ENCODE results near the gene ROPN1L. TPM values are rescaled to one million over a fixed set of nuclear protein-coding genes. Genes with fewer than 3 reads are reported as not detected.
"Not testable (repeated sequence)": the region's sequence is repeated elsewhere in the genome, so short reads cannot be mapped to it uniquely, and the experiment has no call there.

ROPN1L gene
- polyA plus RNA-seq, 4 donors: 0.66 to 0.90 (median 0.79) TPM

DNA sequence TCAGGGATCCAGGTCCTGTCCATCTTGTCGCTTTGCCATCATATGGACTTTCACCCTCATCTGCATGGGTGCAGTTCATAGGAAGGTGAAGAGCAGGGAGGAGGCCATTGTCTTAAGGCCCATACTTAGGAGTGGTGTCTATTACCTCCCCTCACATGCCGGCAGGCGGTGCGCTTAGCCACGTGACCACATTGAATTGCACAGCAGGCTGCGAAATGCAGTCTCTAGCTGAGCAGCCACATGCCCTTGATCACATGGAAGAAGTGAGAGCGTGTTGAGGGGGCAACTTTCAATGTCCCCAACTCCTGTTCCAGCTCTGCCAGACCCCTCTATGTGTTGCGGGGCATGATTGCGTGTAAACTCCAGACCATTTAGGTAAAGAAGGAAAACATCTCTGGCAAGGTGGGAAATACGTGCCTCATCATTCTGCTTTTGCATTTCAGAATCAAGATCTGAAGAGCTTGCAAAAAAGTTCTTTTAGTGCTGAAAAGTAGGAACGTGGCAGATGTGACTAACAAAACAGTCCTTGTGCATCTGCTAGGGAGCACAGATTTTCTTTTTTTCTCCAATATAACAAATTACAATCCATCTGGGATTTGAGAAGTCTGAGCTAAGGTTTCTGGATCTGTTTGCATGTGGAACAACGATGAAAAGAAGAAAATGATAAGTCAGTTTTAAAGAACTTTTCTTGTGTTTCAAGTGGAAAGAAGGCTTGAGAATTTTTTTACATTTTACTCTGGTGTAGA lies 34.4 kb downstream of the ROPN1L start:
- DNase-seq (ENCODE audit: low read depth in 4 of 4, low spot score in 3 of 4): no peak

DNA sequence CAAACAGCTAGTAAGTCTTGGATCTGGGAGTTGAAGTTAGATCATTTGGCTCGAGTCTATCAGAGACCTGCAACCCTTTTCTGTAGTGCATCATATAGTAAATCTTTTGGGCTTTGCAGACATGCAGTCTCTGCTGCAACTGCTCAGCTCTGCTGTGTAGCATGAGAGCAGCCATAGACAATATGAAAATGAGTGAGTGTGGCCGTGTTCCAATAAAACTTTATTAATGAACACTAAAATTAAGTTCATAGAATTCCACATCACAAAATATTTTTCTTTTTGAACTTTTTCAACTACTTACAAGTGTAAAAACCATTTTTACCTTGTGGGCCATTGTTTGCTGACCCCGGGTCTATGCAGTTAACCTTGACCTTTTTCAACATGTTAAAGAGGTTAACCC lies 35.2 kb downstream of the ROPN1L start:
- no peak for DNase-seq (ENCODE audit: low read depth in 4 of 4, low spot score in 3 of 4)

DNA sequence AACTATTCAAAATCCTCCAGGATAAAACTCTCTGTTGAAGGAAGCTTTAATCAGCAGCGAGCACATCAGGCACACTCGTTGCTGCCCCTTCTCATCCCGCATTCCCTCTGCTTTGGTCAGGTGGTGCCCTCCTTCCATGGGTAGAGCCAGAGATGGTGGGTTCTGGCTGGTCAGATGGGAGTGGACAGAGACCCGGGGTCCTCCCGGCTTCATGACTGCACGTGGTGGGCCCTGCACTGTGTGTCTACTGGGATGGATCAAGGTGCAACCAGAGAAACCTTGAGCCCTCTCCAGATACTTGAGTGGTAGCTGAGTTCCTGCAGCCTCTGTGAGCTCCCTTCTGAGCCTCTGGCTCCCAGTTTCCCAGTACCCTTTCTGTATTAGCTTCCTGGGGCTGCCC lies 36.3 kb downstream of the ROPN1L start:
- DNase-seq (ENCODE audit: low read depth in 4 of 4, low spot score in 3 of 4): no peak

- no peak for DNase-seq (ENCODE audit: low read depth in 4 of 4, low spot score in 3 of 4)
Observed at GRCh38 chr5:10478436-10478835, 36.8 kb downstream of the ROPN1L start.

- DNase-seq (ENCODE audit: low read depth in 4 of 4, low spot score in 3 of 4): no peak
Observed at GRCh38 chr5:10479154-10479721, 37.6 kb downstream of the ROPN1L start.

DNA sequence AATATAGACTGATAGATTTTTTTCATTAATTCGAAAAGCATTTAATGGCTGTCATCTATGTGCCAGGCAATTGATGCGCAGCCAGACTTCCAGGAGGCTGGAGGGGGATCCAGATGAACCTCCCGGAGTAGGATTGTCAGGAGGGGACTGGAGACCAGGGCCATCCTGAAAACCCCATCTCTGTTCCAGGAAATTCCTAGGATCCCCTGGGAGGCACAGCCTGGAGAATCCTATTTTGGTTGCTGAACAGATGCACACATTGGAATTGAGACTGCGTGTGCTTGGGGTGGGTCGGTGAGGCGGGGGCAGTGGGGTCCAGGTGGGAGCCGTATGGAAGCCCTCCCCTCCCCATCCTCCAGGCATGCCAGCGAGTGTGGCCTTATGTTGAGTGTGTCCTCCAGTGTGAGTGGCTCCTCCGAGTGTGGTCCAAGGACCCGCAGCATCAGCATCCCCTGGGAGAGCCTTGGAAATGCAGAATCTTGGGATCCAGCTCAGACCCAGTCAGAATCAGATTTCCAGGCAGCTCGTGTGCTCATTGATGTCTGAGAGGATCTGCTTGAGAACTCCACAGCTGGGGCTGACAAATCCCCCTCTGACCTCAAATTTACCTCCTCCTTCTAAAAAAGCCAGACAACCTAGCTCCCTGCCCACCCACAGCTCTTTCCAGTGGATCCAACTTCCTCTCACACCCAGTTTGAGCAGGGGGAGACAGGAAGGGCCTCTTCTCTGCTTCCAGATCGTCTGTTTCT lies 38.7 kb downstream of the ROPN1L start:
- DNase-seq (ENCODE audit: low read depth in 4 of 4, low spot score in 3 of 4): no peak

GRCh38 chr5:10481241-10481935 lies 39.7 kb downstream of the ROPN1L start:
- no peak for DNase-seq (ENCODE audit: low read depth in 4 of 4, low spot score in 3 of 4)

DNA sequence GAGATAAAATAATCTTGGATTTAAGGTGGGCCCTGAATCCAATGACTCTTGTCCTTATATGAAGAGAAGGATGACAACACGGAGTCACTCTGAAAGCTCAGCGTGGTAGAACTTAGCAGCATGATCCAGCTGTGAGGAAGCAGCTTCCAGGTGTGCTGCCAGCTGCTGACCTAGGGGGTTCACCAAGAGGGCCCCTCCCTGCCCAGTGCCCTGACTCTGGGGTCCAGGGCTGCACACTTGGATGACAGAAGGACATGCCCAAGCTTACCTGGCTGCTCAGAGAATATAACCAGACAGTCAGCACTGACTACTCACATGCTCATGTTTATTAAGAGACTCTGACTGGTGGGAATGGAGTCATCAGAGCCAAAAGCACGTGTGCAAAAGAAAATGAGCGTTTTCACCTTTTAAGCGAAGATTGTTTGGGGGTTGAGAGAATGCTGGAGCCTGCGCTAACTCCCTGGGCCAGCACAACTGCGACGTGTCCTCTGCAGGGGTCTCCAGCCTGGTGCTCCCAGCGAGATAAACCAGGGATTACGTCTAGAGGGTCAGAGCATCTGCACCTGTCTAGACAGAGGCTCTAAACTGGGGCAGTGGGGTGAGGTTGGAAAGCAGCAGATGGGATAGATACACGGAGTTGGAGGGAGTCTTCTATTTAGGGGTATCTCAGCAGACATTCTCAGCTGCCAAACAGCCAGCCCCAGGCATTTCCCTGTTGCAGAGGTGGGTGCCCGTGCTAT lies 41.3 kb downstream of the ROPN1L start:
- DNase-seq (ENCODE audit: low read depth in 4 of 4, low spot score in 3 of 4): no peak

DNA sequence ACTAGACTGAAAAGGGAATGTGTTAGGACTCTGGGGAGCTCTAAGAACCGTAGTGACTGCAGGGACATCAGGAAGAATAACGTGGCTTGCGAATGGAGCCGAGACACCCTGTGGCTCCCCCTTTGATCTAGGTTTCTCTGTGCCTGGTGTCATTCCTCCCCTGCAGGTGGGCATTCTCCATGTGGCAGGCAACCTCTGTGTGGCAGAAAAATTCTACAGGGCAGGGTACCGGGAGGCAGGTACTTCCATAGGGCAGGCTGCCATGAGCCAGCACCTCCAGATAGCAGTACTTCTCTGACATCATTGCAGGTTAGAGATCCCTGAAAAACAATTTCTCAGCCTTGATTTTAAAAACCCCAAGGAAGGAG lies 43.1 kb downstream of the ROPN1L start:
- DNase-seq (ENCODE audit: low read depth in 4 of 4, low spot score in 3 of 4): no peak

GRCh38 chr5:10485142-10485795 lies 43.6 kb downstream of the ROPN1L start:
- no peak for DNase-seq (ENCODE audit: low read depth in 4 of 4, low spot score in 3 of 4)

DNA sequence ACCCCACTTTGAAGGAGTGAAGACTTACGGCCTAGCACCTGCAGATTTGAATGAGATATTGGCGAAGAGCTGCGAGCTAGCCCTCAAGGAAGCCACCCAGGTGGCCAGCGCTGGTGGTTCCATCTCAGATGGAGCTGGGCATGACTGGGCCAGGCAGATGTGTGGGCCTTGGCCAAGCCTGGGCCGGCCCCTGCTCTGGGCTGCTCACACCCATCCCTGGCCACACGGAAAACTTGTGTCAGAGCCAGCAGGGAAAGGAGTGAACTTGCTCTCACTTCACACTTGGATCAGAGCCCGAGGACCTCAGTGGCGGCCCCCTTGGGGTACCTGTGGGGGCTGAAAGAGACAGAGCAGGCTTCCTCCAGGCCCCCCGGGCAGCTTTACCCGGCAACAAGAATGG lies 44.2 kb downstream of the ROPN1L start:
- no peak for DNase-seq (ENCODE audit: low read depth in 4 of 4, low spot score in 3 of 4)

DNA sequence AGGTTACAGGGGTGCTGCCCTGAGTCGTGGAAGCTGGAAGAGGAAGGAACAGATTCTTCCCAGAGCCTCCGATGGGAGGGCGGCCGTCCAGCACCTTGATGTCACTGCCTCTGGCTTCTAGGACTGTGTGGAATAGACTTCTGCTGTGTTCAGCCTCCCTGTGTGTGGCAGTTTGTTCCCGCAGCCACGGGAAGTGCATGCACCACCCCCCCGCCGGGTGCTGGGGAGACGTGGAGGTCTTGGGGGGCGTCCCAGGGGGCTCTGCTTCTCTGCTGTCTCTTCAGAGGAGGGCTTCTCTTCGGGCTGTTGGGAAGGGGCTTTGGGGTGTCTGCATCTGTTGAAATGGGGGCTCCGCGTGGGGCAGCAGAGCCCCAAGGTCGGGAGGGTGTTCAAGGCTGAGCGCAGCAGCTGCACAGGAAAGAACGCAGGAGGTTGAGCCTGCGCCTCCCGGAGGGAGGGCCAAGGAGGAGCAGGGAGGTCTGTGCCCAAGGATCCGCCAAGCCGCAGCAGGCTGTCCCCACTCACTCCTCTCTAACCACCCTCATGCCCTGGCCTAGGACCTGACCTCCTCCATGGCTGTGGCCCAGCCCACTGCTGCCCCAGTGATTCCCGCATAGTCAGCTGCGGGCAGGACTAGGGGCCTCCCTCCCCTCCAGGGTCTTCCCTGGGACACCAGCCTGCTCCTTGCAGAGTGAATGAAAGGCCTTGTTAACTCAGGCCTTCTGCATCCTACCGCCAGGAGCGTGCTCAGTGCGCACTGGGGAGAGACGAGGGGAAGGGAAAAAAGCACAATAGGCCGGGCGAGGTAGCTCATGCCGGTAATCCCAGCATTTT lies 45.0 kb downstream of the ROPN1L start:
- DNase-seq (ENCODE audit: low read depth in 4 of 4, low spot score in 3 of 4): no peak

DNA sequence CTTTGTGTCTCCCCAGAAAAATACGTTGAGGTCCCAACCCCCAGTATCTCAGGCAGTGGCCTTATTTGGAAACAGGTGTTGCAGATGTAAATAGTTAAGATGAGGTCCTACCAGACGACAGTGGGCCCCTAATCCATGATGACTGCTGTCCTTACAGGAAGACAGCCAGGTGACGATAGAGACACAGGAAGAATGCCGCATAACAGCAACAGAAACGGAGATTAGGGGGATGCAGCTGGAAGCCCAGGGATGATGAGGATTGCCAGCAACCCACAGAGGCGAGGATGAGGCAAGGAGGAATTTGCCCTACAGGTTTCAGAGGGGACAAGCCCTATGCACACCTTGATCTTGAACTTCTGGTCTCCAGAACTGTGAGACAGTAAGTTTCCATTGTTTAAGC lies 46.5 kb downstream of the ROPN1L start:
- DNase-seq (ENCODE audit: low read depth in 4 of 4, low spot score in 3 of 4): no peak

GRCh38 chr5:10489810-10490426 lies 48.2 kb downstream of the ROPN1L start:
- DNase-seq (ENCODE audit: low read depth in 4 of 4, low spot score in 3 of 4): no peak

DNA sequence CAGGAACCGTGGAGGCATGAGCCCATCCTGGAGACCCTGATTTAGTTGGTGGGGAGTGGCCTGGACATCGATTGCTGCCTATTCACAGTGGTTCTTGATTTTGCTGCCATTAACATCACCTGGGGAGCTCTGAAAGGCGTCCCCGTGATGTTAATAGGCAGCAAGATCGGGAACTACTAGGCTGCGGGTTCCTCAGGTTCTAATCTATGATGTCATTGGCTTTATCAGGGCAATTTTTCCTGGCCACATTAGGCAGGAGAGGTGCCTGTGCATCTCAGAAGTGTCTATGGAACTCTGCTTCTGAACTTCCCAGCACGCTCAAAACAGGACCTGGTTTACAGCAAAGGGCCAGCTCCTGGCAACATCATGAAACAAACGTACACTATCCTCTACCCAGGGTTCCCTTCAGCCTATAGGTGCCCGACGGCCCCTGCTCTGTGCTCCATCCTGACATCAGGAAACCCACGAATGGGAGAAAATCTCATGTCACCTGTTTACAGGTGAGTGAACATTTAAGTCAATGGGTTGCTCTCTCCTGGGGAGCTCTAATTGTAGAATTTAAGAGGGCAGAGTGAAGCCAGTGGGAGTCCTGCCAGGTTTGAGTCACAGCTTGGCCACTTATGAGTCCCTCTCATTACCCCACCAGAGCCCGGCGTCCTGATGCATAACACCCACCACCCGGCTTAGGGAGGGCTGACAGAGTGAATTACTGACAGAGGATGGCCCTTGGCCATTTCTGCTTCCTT lies 49.4 kb downstream of the ROPN1L start:
- DNase-seq (ENCODE audit: low read depth in 4 of 4, low spot score in 3 of 4): no peak

- no peak for DNase-seq (ENCODE audit: low read depth in 4 of 4, low spot score in 3 of 4)
Observed at GRCh38 chr5:10491673-10492026, 50.0 kb downstream of the ROPN1L start.

GRCh38 chr5:10493884-10494283 lies 52.2 kb downstream of the ROPN1L start:
- DNase-seq (ENCODE audit: low read depth in 4 of 4, low spot score in 3 of 4): no peak

GRCh38 chr5:10494497-10494896 lies 52.8 kb downstream of the ROPN1L start:
- not testable (repeated sequence) for DNase-seq (ENCODE audit: low read depth in 4 of 4, low spot score in 3 of 4)
